SU-DHL-6 (cell line): ENCODE measurements around the gene KCNIP4.

ENCODE experiments used
- H2AFZ ChIP-seq: fragments of 200-600 bp; sonication (generic); 2 replicates; pipeline ENCODE4 v1.6.1; 2014; ENCODE audit warnings: low read depth, mild to moderate bottlenecking, moderate library complexity, mixed read lengths, antibody characterized with exemption, low read length; ENCODE audit not compliant: severe bottlenecking
- H3F3A ChIP-seq: fragments of 200-600 bp; shearing (Covaris generic); 2 replicates; pipeline ENCODE4 v1.6.0; 2016; ENCODE audit warnings: antibody characterized with exemption, mild to moderate bottlenecking; ENCODE audit not compliant: insufficient read depth
- H3K27ac ChIP-seq: fragments of 200-600 bp; sonication (generic); 2 replicates; pipeline ENCODE4 v1.5.1; 2016; ENCODE audit warnings: low read depth, mild to moderate bottlenecking, low read length, moderate library complexity, mixed read lengths
- H3K27me3 ChIP-seq: fragments of 200-600 bp; sonication (generic), shearing (Covaris generic); 2 replicates; pipeline ENCODE4 v1.6.0; 2014; ENCODE audit warnings: mild to moderate bottlenecking, low read length
- H3K36me3 ChIP-seq: fragments of 200-600 bp; sonication (generic); 2 replicates; pipeline ENCODE4 v1.6.1; 2014; ENCODE audit warnings: mild to moderate bottlenecking, low read length, mixed read lengths
- H3K4me2 ChIP-seq: fragments of 300-600, 200-600 bp; shearing (Covaris generic), sonication (generic); 2 replicates; pipeline ENCODE4 v1.6.0; 2014; ENCODE audit warnings: low read length, low read depth, mild to moderate bottlenecking; ENCODE audit not compliant: poor library complexity, severe bottlenecking
- H3K4me3 ChIP-seq: fragments of 200-600 bp; sonication (generic); 2 replicates; pipeline ENCODE4 v1.5.1; 2014; ENCODE audit warnings: antibody characterized with exemption, low read length, mild to moderate bottlenecking, mixed read lengths; ENCODE audit not compliant: insufficient read depth, poor library complexity, severe bottlenecking
- H3K79me2 ChIP-seq: fragments of 200-600 bp; sonication (generic); 2 replicates; pipeline ENCODE4 v1.6.1; 2014; ENCODE audit warnings: mild to moderate bottlenecking, low read length, moderate library complexity; ENCODE audit not compliant: insufficient read depth
- H3K9ac ChIP-seq: fragments of 200-600 bp; sonication (generic); 2 replicates; pipeline ENCODE4 v1.7.0; 2014; ENCODE audit warnings: mild to moderate bottlenecking, low read length
- H3K9me2 ChIP-seq: fragments of 200-600 bp; sonication (generic); replicated peaks from 2 replicates; pipeline ENCODE4 v1.6.1; 2014; ENCODE audit warnings: low read length; ENCODE audit not compliant: insufficient read depth
- H3K9me3 ChIP-seq: fragments of 200-600 bp; sonication (generic); 2 replicates; pipeline ENCODE4 v1.6.1; 2014; ENCODE audit warnings: low read length, mixed read lengths; ENCODE audit not compliant: insufficient read depth
- H4K20me1 ChIP-seq: fragments of 200-600 bp; sonication (generic); 2 replicates; pipeline ENCODE4 v1.6.1; 2014; ENCODE audit warnings: low read depth, mild to moderate bottlenecking, antibody characterized with exemption, low read length, moderate library complexity, mixed read lengths
- EZH2phosphoT487 ChIP-seq: fragments of 200-600 bp; sonication (generic), shearing (Covaris generic); conservative IDR thresholded peaks from 2 replicates; pipeline ENCODE4 v1.6.1; 2018; ENCODE audit warnings: mild to moderate bottlenecking, antibody characterized with exemption, low read length, moderate library complexity, mixed read lengths
- TF ChIP-seq, protein P1 (sequence below): fragments of 200-600 bp; sonication (generic); IDR thresholded peaks from one replicate; pipeline ENCODE4 v1.5.1; 2017; ENCODE audit warnings: antibody characterized with exemption, mild to moderate bottlenecking, low read length, moderate library complexity; ENCODE audit not compliant: insufficient read depth, poor library complexity, severe bottlenecking

KCNIP4 gene

DNA sequence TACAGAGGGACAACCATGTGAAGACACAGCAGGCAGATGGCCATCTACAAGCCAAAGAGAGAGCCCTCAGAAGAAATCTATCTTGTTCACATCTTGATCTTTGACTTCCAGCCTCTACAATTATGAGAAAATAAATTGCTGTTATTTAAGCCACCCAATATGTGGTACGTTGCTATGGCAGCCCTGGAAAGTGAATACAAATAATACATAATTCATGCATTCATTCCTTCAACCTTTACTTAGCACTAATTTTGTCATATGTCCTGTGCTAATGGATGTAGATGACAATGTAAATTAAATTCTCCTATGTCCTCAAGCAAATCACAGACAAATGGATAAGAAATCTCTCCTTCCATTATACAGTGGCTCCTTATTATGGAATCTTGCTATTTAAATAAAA is 886.7 kb downstream of the KCNIP4 start:
- no peak overlapping the region for H3K4me2 ChIP-seq
- H3K27ac ChIP-seq, result no peak overlapping the region
- no peaks in the 10 kb centered on the region for H3K9me3 ChIP-seq
- H2AFZ ChIP-seq, result no peak overlapping the region
- no peak overlapping the region for H3K9ac ChIP-seq
- H3F3A ChIP-seq, result no peaks in the 10 kb centered on the region
- no peaks in the 10 kb centered on the region for H3K36me3 ChIP-seq
- no peak overlapping the region for H3K4me3 ChIP-seq
- H4K20me1 ChIP-seq, result no peaks in the 10 kb centered on the region
- H3K79me2 ChIP-seq, result no peaks in the 10 kb centered on the region
- no peaks in the 10 kb centered on the region for H3K27me3 ChIP-seq
- no peaks in the 10 kb centered on the region for H3K9me2 ChIP-seq
- TF ChIP-seq, protein P1, sequence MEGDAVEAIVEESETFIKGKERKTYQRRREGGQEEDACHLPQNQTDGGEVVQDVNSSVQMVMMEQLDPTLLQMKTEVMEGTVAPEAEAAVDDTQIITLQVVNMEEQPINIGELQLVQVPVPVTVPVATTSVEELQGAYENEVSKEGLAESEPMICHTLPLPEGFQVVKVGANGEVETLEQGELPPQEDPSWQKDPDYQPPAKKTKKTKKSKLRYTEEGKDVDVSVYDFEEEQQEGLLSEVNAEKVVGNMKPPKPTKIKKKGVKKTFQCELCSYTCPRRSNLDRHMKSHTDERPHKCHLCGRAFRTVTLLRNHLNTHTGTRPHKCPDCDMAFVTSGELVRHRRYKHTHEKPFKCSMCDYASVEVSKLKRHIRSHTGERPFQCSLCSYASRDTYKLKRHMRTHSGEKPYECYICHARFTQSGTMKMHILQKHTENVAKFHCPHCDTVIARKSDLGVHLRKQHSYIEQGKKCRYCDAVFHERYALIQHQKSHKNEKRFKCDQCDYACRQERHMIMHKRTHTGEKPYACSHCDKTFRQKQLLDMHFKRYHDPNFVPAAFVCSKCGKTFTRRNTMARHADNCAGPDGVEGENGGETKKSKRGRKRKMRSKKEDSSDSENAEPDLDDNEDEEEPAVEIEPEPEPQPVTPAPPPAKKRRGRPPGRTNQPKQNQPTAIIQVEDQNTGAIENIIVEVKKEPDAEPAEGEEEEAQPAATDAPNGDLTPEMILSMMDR, result no peak
- TF ChIP-seq EZH2phosphoT487, result no peak

DNA sequence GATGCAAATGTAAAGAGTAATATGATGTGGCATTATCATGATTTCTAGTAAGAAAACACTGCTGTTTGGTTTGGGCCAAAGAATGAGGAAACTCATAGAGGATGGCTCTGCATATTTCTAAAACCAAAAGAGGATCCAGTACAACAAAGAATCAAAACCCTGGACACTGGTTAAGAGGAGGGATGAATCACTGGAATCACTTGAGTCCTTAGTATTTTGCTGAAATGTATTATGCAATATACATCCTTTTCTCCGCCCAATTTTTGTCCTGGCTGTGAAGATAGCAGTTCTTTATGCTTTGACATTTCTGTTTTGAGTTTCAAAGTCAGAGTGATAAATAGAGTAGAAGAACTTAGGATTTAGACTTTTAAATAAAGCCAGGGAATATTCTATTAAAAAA is 902.4 kb downstream of the KCNIP4 start:
- no peaks in the 10 kb centered on the region for H3K9me3 ChIP-seq
- no peaks in the 10 kb centered on the region for H3K79me2 ChIP-seq
- TF ChIP-seq EZH2phosphoT487, result no peak
- TF ChIP-seq, protein P1, result no peak
- no peak overlapping the region for H3K9ac ChIP-seq
- H3K4me2 ChIP-seq, result no peak overlapping the region
- H2AFZ ChIP-seq, result no peak overlapping the region
- no peaks in the 10 kb centered on the region for H3F3A ChIP-seq
- H3K27me3 ChIP-seq, result no peaks in the 10 kb centered on the region
- H3K4me3 ChIP-seq, result no peak overlapping the region
- H3K27ac ChIP-seq, result no peak overlapping the region
- H4K20me1 ChIP-seq, result no peaks in the 10 kb centered on the region
- H3K9me2 ChIP-seq, result no peaks in the 10 kb centered on the region
- no peaks in the 10 kb centered on the region for H3K36me3 ChIP-seq

DNA sequence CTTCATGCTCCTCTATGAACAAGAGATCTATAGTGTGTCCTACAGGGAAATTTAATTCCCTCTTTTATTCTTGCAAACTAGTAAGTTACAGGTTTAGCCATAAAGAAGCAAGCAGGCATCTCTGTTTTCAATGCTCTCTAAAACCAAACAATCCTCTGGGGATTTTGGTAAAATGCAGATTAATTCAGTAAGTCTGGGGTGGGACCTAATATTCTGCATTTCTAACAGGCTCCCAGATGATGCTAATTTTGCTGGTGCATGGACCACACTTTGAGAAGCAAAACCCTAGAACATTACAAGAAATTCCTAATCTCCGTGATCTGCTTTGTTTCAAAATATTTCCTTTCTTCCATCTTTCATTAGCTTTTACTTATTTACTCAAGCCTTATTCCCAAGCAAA is 903.5 kb downstream of the KCNIP4 start:
- Histone ChIP-seq H2AFZ (no peak overlapping the region), H3F3A (no peaks in the 10 kb centered on the region), H3K4me2 (no peak overlapping the region), H3K27me3 (no peaks in the 10 kb centered on the region), H3K4me3 (no peak overlapping the region), H3K9me3 (no peaks in the 10 kb centered on the region), H3K79me2 (no peaks in the 10 kb centered on the region), H3K9ac (no peak overlapping the region), H3K9me2 (no peaks in the 10 kb centered on the region), H3K27ac (no peak overlapping the region), H3K36me3 (no peaks in the 10 kb centered on the region), H4K20me1 (no peaks in the 10 kb centered on the region)
- no peak for TF ChIP-seq EZH2phosphoT487
- TF ChIP-seq, protein P1, result no peak
